HepG2 (cell line): ENCODE measurements around the gene TUBA4A. TPM values are rescaled to one million over a fixed set of nuclear protein-coding genes. Genes with fewer than 3 reads are reported as not detected.

Source experiments
- AKNA ChIP-seq: sonication (generic); formaldehyde crosslinking; IDR thresholded peaks from 2 replicates; pipeline ENCODE4 v1.4.0; 2020; ENCODE audit warnings: missing genetic modification reagents, borderline replicate concordance
- BRCA1 ChIP-seq: sonication (generic); formaldehyde crosslinking; IDR thresholded peaks from 2 replicates; pipeline ENCODE4 v1.4.0; 2020; ENCODE audit warnings: missing genetic modification reagents
- DMTF1 ChIP-seq: sonication (generic); formaldehyde crosslinking; IDR thresholded peaks from 2 replicates; pipeline ENCODE4 v1.4.0; 2020; ENCODE audit warnings: mild to moderate bottlenecking, missing genetic modification reagents
- DRAP1 ChIP-seq: IDR thresholded peaks from 2 replicates; pipeline ENCODE4 v1.6.1; 2016; ENCODE audit warnings: missing genetic modification reagents, missing compliant biosample characterization
- HMGXB4 ChIP-seq, 2 experiments: sonication (generic) in 1 of 2; formaldehyde crosslinking in 1 of 2; IDR thresholded peaks; 2 replicates each; pipeline versions ENCODE4 v1.4.0 to v1.6.1; 2018 to 2020; ENCODE audit warnings: missing genetic modification reagents in 2 of 2, borderline replicate concordance in 1 of 2, low read depth in 1 of 2, mild to moderate bottlenecking in 1 of 2, missing biosample characterization in 1 of 2
- HNF1B ChIP-seq: sonication (generic); formaldehyde crosslinking; IDR thresholded peaks from 2 replicates; pipeline ENCODE4 v1.5.1; 2020; ENCODE audit warnings: mild to moderate bottlenecking, moderate library complexity, missing genetic modification reagents
- HOXA3 ChIP-seq: sonication (generic); formaldehyde crosslinking; IDR thresholded peaks from 2 replicates; pipeline ENCODE4 v1.5.0; 2020; ENCODE audit warnings: missing genetic modification reagents
- HOXA5 ChIP-seq: sonication (generic); formaldehyde crosslinking; IDR thresholded peaks from 2 replicates; pipeline ENCODE4 v1.4.0; 2020; ENCODE audit warnings: missing genetic modification reagents
- ZNF276 ChIP-seq: sonication (generic); formaldehyde crosslinking; IDR thresholded peaks from 2 replicates; pipeline ENCODE4 v1.4.0; 2020; ENCODE audit warnings: mild to moderate bottlenecking, low read depth, missing genetic modification reagents
- ZNF605 ChIP-seq: sonication (generic); formaldehyde crosslinking; IDR thresholded peaks from 2 replicates; pipeline ENCODE4 v1.8.0; 2022; ENCODE audit warnings: mild to moderate bottlenecking, missing genetic modification reagents
- ZNF607 ChIP-seq: sonication (generic); formaldehyde crosslinking; IDR thresholded peaks from 2 replicates; pipeline ENCODE4 v1.5.1; 2020; ENCODE audit warnings: missing genetic modification reagents, mild to moderate bottlenecking, borderline replicate concordance
- polyA plus RNA-seq, 8 experiments: library from polyadenylated mRNA; depleted of rRNA in 3 of 8; stranded (reverse) in 7 of 8; unstranded in 1 of 8; fragments of >200 nt; fragmentation: Illumina TruSeq in 4 of 8; extraction: Trizol in 4 of 8; gene quantifications; 2 replicates each; pipeline versions ENCODE4 v1.2.1 to v1.2.3, GENCODE V29; 2011 to 2016; ENCODE audit warnings: low read depth in 4 of 8, missing spikeins in 1 of 8, mixed read lengths in 1 of 8; ENCODE audit not compliant: insufficient read depth in 1 of 8
- total RNA-seq, 5 experiments: library from RNA; depleted of rRNA; stranded (reverse); fragments of >200 nt; fragmentation: Illumina TruSeq; extraction: Trizol; gene quantifications; 2 replicates each; pipeline ENCODE4 v1.2.3, GENCODE V29; 2016; ENCODE audit warnings: low read depth in 1 of 5

The TUBA4A gene
- total and polyA plus RNA-seq, 2 of the 13 experiments (the other 11 are each of a cell fraction or from before 2014, with no cell fraction given), result 1.3 to 12.7 TPM

GRCh38 chr2:219298759-219299371 is 45.1 kb upstream of the TUBA4A start (continued):
- peak; percentile 67; the same call in 1 of the 2 replicates for TF ChIP-seq DMTF1 (CRISPR knock-in tag)
- no peak for TF ChIP-seq AKNA (CRISPR knock-in tag)
- TF ChIP-seq HNF1B (CRISPR knock-in tag), result peak; percentile 66
- TF ChIP-seq HOXA3 (CRISPR knock-in tag), result peak; percentile 27; the same call in 1 of the 2 replicates
- TF ChIP-seq HOXA5 (CRISPR knock-in tag), result no peak
- TF ChIP-seq HMGXB4 (CRISPR knock-in tag; IDR thresholded peaks at IDR 0.05; ENCODE audit: borderline replicate concordance in 1 of 2, low read depth in 1 of 2), result peak; percentile 76 to 86; a peak in 3 of 4 replicates
- peak; percentile 12; the same call in 1 of the 2 replicates for TF ChIP-seq DRAP1 (CRISPR knock-in tag)
- 0 out of 2 replicates have a peak, but pooled peaks have one; percentile 23 for TF ChIP-seq ZNF276 (CRISPR knock-in tag)
- peak; percentile 82 for TF ChIP-seq ZNF605 (CRISPR knock-in tag)
- 0 out of 2 replicates have a peak, but pooled peaks have one; percentile 3 for TF ChIP-seq ZNF607 (CRISPR knock-in tag)
- TF ChIP-seq BRCA1 (CRISPR knock-in tag), result no peak
